HUES6 (cell line): Measurements from ENCODE around the gene TASOR2.

Experiments
- H3K27ac ChIP-seq: 2 replicates; pipeline ENCODE4 v1.7.0; 2013; ENCODE audit warnings: low read depth, mild to moderate bottlenecking, low read length, inconsistent platforms
- H3K27me3 ChIP-seq: 2 replicates; pipeline ENCODE4 v1.6.1; 2013; ENCODE audit warnings: low read length; ENCODE audit not compliant: control insufficient read depth, insufficient read depth
- H3K36me3 ChIP-seq: 2 replicates; pipeline ENCODE4 v1.6.1; 2013; ENCODE audit warnings: low read length; ENCODE audit not compliant: control insufficient read depth, insufficient read depth
- H3K4me1 ChIP-seq: 2 replicates; pipeline ENCODE4 v1.6.1; 2013; ENCODE audit warnings: low read length; ENCODE audit not compliant: control insufficient read depth, insufficient read depth
- H3K4me3 ChIP-seq: 2 replicates; pipeline ENCODE4 v1.5.1; 2013; ENCODE audit warnings: low read depth, low read length
- H3K9ac ChIP-seq: one replicate; pipeline ENCODE4 v1.6.1; 2013; ENCODE audit warnings: mild to moderate bottlenecking, low read length
- H3K9me3 ChIP-seq: 2 replicates; pipeline ENCODE4 v1.6.1; 2013; ENCODE audit warnings: low read depth, low read length; ENCODE audit not compliant: control insufficient read depth, insufficient read depth

Gene TASOR2

DNA sequence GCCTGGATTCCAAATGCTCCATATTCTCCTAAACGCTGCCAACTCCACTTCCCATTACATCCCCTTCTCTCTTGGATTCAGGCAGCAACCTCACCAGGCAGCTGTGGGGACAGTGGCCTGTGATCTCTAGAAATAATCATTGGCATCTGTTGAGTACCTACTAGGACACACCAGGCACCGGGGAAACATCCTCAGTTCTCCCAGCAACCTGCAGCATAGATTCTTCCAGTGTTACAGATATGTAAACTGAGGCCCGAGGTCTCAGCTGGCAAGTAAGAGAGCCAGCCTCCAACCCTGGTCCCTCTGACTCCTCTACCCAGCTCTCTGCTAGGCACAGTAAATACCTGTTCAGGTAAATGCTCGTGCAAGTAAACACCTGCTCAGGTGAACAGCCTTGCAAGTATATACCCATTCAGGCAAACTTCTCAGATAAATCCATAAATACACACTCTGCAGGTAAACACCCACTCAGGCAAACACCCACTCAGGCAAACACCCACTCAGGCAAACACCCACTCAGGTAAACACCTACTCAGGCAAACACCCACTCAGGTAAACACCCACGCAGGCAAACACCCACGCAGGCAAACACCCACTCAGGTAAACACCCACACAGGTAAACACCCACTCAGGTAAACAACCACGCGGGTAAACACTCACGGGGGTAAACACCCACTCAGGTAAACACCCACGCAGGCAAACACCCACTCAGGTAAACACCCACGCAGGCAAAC is 37.0 kb upstream of the TASOR2 start:
- Histone ChIP-seq H3K27me3 (no peaks in the 10 kb centered on the region), H3K36me3 (peaks cover 41% of the 10 kb centered on the region), H3K4me1 (no peaks in the 10 kb centered on the region), H3K27ac (no peak overlapping the region), H3K9ac (no peak overlapping the region), H3K9me3 (no peaks in the 10 kb centered on the region), H3K4me3 (no peak overlapping the region)

DNA sequence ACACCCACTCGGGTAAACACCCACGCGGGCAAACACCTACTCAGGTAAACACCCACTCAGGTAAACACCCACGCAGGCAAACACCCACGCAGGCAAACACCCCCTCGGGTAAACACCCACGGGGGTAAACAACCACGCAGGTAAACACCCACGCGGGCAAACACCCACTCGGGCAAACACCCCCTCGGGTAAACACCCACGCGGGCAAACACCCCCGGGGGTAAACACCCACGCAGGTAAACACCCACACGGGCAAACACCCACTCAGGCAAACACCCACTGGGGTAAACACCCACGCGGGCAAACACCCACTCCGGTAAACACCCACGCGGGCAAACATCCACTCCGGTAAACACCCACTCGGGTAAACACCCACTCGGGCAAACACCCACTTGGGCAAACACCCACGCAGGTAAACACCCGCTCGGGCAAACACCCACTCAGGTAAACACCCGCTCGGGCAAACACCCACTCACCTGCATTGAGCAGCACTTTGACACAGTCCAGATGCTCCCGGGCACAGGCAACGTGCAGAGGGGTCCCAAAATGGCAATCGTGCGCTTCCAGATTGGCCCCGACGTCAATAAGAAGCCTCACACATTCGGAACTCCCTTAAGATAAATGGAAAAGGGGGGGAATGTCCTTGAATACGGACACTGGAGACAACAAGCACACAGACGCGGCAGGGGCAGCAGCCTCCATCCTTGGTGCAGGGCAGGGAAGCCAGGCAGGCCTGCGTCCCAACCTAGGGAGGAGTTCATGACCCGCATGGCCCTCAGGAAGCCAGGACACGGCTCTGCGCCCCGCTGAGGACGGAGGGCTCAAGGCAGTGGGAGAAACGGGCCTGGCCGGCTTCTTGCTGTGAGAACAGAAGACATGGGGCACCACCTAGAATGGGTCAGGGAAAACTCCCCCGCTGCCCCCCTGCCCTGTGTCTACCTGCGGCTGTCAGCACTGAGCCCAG is 35.9 kb upstream of the TASOR2 start:
- no peaks in the 10 kb centered on the region for H3K9me3 ChIP-seq
- no peak overlapping the region for H3K9ac ChIP-seq
- H3K36me3 ChIP-seq, result peaks cover 38% of the 10 kb centered on the region
- H3K27ac ChIP-seq, result no peak overlapping the region
- H3K27me3 ChIP-seq, result no peaks in the 10 kb centered on the region
- H3K4me1 ChIP-seq, result no peaks in the 10 kb centered on the region
- H3K4me3 ChIP-seq, result no peak overlapping the region

DNA sequence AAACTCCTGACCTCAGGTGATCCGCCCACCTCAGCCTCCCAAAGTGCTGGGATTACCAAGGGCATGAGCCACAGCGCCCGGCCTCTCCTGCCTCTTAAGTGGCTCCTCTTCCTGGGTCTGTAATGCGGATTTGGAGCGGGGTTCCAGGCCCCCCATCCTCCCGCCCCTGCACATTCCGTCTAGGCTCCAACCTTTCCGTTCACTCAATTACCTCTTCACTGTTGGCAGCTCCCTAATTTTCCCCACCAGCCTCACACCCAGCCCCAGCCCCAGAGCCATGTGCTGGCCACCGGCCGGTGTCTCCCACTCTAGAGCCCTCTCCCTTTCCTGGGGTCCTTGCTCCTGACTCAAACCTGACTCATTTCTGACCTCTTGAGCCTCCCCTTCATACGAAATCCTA is 34.9 kb upstream of the TASOR2 start:
- Histone ChIP-seq H3K9ac (no peak overlapping the region), H3K4me1 (no peaks in the 10 kb centered on the region), H3K36me3 (peaks cover 33% of the 10 kb centered on the region)

GRCh38 chr10:5650664-5651387 is 33.8 kb upstream of the TASOR2 start:
- H3K4me1 ChIP-seq, result no peaks in the 10 kb centered on the region
- H3K27me3 ChIP-seq, result no peaks in the 10 kb centered on the region
- no peak overlapping the region for H3K27ac ChIP-seq
- H3K36me3 ChIP-seq, result peaks cover 32% of the 10 kb centered on the region
- no peak overlapping the region for H3K4me3 ChIP-seq
- H3K9ac ChIP-seq, result no peak overlapping the region
- H3K9me3 ChIP-seq, result no peaks in the 10 kb centered on the region

More for the DNA sequence above, 34.9 kb upstream of the TASOR2 start:
- no peak overlapping the region for H3K27ac ChIP-seq
- H3K27me3 ChIP-seq, result no peaks in the 10 kb centered on the region
- no peak overlapping the region for H3K4me3 ChIP-seq
- H3K9me3 ChIP-seq, result no peaks in the 10 kb centered on the region

- Histone ChIP-seq H3K9ac (no peak overlapping the region), H3K4me1 (no peaks in the 10 kb centered on the region), H3K27me3 (no peaks in the 10 kb centered on the region), H3K27ac (no peak overlapping the region), H3K36me3 (peaks cover 32% of the 10 kb centered on the region), H3K9me3 (no peaks in the 10 kb centered on the region), H3K4me3 (no peak overlapping the region)
Measured at GRCh38 chr10:5651388-5651764, 33.3 kb upstream of the TASOR2 start.

- Histone ChIP-seq H3K9ac (peak overlapping the region; percentile 4), H3K27ac (no peak overlapping the region), H3K27me3 (no peaks in the 10 kb centered on the region), H3K36me3 (peaks cover 22% of the 10 kb centered on the region), H3K4me1 (no peaks in the 10 kb centered on the region), H3K4me3 (no peak overlapping the region), H3K9me3 (no peaks in the 10 kb centered on the region)
Measured at GRCh38 chr10:5652746-5653145, 31.9 kb upstream of the TASOR2 start.

DNA sequence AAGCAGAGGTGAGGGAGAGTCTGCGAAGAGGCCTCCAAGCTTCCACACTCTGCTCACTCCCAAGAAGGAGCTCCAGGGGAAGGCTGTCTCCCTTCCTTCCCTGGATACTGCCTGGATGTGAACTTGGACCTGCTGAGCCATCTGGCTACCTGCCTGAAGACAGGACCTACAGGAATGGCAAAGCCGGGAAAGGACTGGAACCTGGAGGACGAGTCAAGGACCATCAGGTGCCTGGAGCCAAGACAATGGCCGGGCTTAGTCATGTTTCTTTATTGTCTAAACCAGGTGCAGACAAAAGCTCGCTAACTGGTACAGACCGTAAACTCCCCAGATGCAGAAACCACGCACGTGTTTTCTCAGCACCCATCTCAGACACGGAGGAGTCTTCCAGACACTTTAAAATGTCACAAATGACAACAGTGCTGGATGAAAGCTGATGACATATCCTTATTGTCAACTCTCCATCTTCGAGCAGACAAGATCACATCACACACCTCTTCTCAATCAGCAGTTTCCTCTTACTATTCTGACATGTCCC is 30.4 kb upstream of the TASOR2 start:
- H3K36me3 ChIP-seq, result peaks cover 7% of the 10 kb centered on the region
- no peaks in the 10 kb centered on the region for H3K27me3 ChIP-seq
- H3K4me3 ChIP-seq, result no peak overlapping the region
- H3K9me3 ChIP-seq, result no peaks in the 10 kb centered on the region
- no peak overlapping the region for H3K27ac ChIP-seq
- H3K4me1 ChIP-seq, result peaks cover 7% of the 10 kb centered on the region
- no peak overlapping the region for H3K9ac ChIP-seq

DNA sequence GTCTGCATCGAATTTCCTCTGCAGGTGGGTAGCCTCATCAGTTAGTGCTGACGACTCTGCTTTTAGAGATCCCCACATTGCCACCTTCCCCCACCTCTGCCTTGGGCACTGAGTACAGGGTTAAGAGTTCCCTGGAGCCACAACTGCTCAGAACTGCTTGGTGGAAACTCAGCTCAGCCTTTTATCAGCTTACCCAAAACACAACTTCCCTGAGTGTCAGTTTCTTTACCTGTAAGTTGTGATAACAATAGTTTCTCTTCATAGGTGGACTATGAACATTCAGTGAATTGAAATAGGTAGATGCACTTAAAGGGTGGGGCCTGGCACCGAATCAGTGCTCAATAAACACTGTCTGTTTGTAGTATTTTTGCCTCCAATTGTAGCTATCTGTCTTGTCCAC is 29.5 kb upstream of the TASOR2 start:
- no peaks in the 10 kb centered on the region for H3K27me3 ChIP-seq
- H3K4me1 ChIP-seq, result peaks cover 16% of the 10 kb centered on the region
- peaks cover 4% of the 10 kb centered on the region for H3K36me3 ChIP-seq
- H3K9ac ChIP-seq, result no peak overlapping the region
- no peaks in the 10 kb centered on the region for H3K9me3 ChIP-seq
- H3K4me3 ChIP-seq, result no peak overlapping the region
- H3K27ac ChIP-seq, result no peak overlapping the region

GRCh38 chr10:5656737-5657579 is 27.7 kb upstream of the TASOR2 start:
- no peak overlapping the region for H3K27ac ChIP-seq
- H3K9ac ChIP-seq, result no peak overlapping the region
- H3K4me3 ChIP-seq, result no peak overlapping the region
- no peaks in the 10 kb centered on the region for H3K36me3 ChIP-seq
- H3K9me3 ChIP-seq, result no peaks in the 10 kb centered on the region
- H3K4me1 ChIP-seq, result peaks cover 25% of the 10 kb centered on the region
- H3K27me3 ChIP-seq, result no peaks in the 10 kb centered on the region
